Heart left ventricle (tissue), 13 donors: ENCODE data around the gene UST.

Experiments used
- POLR2A ChIP-seq, 2 donors: fragments of 450-650 bp; IDR thresholded peaks; one replicate each; pipeline ENCODE4 v1.6.1; 2017; ENCODE audit warnings: antibody characterized with exemption in 2 of 2, mild to moderate bottlenecking in 2 of 2, moderate library complexity in 2 of 2
- TF ChIP-seq, protein P1 (sequence below), 12 donors: fragments of 200-600 bp; sonication (generic) in 4 of 12; IDR thresholded peaks; one replicate each; pipeline versions ENCODE4 v1.5.0 to v1.8.0; 2018 to 2022; ENCODE audit warnings: antibody characterized with exemption in 12 of 12, mild to moderate bottlenecking in 5 of 12
- donor health status: ischemic (EF 13 %, LVEDD 7.1; RV severe dilation, severe dysfunction).
- donor health status: DM: no; HTN: yes; CAD: no.
- donor health status: DM: no; HTN: no; CAD: no.
- donor health status: ischemic (EF 25% LVEDD 6.9; RV normal size, moderate dysfunction).
- donor health status: ischemic (EF 25% LVEDD 5.7; RV mildly dilated, moderate dysfunction).
- donor health status: ischemic (EF 35%, LVEDD 5.7; RV mildly dilated, moderate dysfunction).
- donor health status: nonischemic (EF 11% LVEDD 7.7; RV severe dilation, severe dysfunction).
- donor health status: DM: yes; HTN: yes; CAD: no.
- donor health status: PGD.
- donor health status: ischemic (EF 29% LVEDD 5.4; RV normal size, mild dysfunction).
- donor health status: nonischemic (EF 23%, LVEDD 6.1; RV moderate dilation, normal function).

DNA sequence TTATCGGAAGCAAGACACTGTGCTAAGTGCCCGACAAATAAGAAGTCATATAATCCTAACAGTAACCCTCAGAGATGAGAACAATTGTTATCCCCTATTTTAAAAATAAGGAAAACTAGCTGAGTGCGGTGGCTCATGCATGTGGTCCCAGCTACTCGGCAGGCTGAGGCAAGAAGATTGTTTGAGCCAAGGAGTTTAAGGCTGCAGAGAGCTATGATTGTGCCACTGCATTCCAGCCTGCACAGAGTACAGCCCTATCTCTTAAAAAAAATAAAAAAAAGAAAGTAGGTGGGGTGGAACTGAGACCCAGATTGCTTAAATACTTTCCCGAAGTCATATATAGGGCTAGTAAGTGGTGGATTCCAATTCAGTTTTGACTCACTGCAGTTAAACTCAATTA is 84.7 kb downstream of the UST start:
- no peak for TF ChIP-seq POLR2A (IDR thresholded peaks at IDR 0.05)
- TF ChIP-seq, protein P1, sequence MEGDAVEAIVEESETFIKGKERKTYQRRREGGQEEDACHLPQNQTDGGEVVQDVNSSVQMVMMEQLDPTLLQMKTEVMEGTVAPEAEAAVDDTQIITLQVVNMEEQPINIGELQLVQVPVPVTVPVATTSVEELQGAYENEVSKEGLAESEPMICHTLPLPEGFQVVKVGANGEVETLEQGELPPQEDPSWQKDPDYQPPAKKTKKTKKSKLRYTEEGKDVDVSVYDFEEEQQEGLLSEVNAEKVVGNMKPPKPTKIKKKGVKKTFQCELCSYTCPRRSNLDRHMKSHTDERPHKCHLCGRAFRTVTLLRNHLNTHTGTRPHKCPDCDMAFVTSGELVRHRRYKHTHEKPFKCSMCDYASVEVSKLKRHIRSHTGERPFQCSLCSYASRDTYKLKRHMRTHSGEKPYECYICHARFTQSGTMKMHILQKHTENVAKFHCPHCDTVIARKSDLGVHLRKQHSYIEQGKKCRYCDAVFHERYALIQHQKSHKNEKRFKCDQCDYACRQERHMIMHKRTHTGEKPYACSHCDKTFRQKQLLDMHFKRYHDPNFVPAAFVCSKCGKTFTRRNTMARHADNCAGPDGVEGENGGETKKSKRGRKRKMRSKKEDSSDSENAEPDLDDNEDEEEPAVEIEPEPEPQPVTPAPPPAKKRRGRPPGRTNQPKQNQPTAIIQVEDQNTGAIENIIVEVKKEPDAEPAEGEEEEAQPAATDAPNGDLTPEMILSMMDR (IDR thresholded peaks at IDR 0.05), result no peak
